Measurements from ENCODE around the gene IGFBPL1. TPM values are rescaled to one million over a fixed set of nuclear protein-coding genes. Genes with fewer than 3 reads are reported as not detected.

The IGFBPL1 gene
- total and polyA plus RNA-seq, 2 of the 8 experiments (the other 6 are each of a cell fraction or from before 2014, with no cell fraction given), result 31.3 to 33.8 TPM

GRCh38 chr9:38423973-38424843, at the start of gene IGFBPL1 (continued):
- TF ChIP-seq POLR2A (IDR thresholded peaks at IDR 0.05; ENCODE audit: control extremely low read depth in 1 of 2, low read depth in 2 of 2, low read length in 2 of 2) (peak in 1 of 2 experiments; percentile 58; a peak in 1 of 3 replicates), EZH2 (IDR thresholded peaks at IDR 0.05; ENCODE audit: low read depth, low read length, severe bottlenecking) (peak; percentile 4), RBBP5 (IDR thresholded peaks at IDR 0.05; ENCODE audit: borderline replicate concordance, low read depth, low read length) (peak; percentile 58; the same call in 1 of the 2 replicates), SIX5 (IDR thresholded peaks at IDR 0.05; ENCODE audit: low read depth, low read length) (no peak), ATF2 (IDR thresholded peaks at IDR 0.05; ENCODE audit: low read length) (no peak), RNF2 (IDR thresholded peaks at IDR 0.05; ENCODE audit: borderline replicate concordance, low read depth, low read length, missing control alignments, poor library complexity, severe bottlenecking) (peak; percentile 35), TAF1 (IDR thresholded peaks at IDR 0.05; ENCODE audit: low read depth, low read length) (peak; percentile 62), NRF1 (IDR thresholded peaks at IDR 0.05; ENCODE audit: low read depth, low read length) (peak; percentile 53)

Measured in H1 (cell line).